ENCODE results near the gene POTEF. TPM values are rescaled to one million over a fixed set of nuclear protein-coding genes. Genes with fewer than 3 reads are reported as not detected.
A peak's percentile ranks its signal among the peaks of the same experiment; 100 is the strongest.
"Not testable (repeated sequence)": the region's sequence is repeated elsewhere in the genome, so short reads cannot be mapped to it uniquely, and the experiment has no call there.

The POTEF gene
- total RNA-seq, 2 donors from 2014 or later: not detected

- peak; percentile 41 for DNase-seq (ENCODE audit: low spot score)
- intact Hi-C loops (cut with DNase I): not testable (repeated sequence)
Observed at GRCh38 chr2:130154423-130154770, 25.4 kb upstream of the POTEF start.

GRCh38 chr2:130153721-130154422 is 24.9 kb upstream of the POTEF start:
- intact Hi-C loops (cut with DNase I): not testable (repeated sequence)
- peak; percentile 60 for DNase-seq (ENCODE audit: low spot score)

GRCh38 chr2:130152816-130153595 is 24.0 kb upstream of the POTEF start:
- DNase-seq (ENCODE audit: low spot score): peak; percentile 64
- intact Hi-C loops (cut with DNase I): no loop called here

GRCh38 chr2:130152136-130152815 is 23.3 kb upstream of the POTEF start:
- DNase-seq (ENCODE audit: low spot score): peak; percentile 71
- intact Hi-C loops (cut with DNase I): not testable (repeated sequence)

GRCh38 chr2:130151145-130151512 is 22.1 kb upstream of the POTEF start:
- intact Hi-C loops (cut with DNase I): not testable (repeated sequence)
- DNase-seq (ENCODE audit: low spot score): peak; percentile 40

GRCh38 chr2:130150181-130151144 is 21.4 kb upstream of the POTEF start:
- intact Hi-C loops (cut with DNase I): no loop called here
- DNase-seq (ENCODE audit: low spot score): peak; percentile 51

GRCh38 chr2:130148515-130148914 is 19.5 kb upstream of the POTEF start:
- peak; percentile 5 for DNase-seq (ENCODE audit: low spot score)
- intact Hi-C loops (cut with DNase I): not testable (repeated sequence)

GRCh38 chr2:130145006-130145414 is 16.0 kb upstream of the POTEF start, which contains the start of gene CCDC74B:
Gene CCDC74B (minus strand): TSS chr2:130145112. CDS start chr2:130144996, 116 bp downstream.
- peak; percentile 76 for DNase-seq (ENCODE audit: low spot score)
- intact Hi-C loops (cut with DNase I): not testable (repeated sequence)

- DNase-seq (ENCODE audit: low spot score): peak; percentile 48
- intact Hi-C loops (cut with DNase I): not testable (repeated sequence)
Observed at GRCh38 chr2:130143266-130144039, 14.4 kb upstream of the POTEF start.

- DNase-seq (ENCODE audit: low spot score): peak; percentile 47
- intact Hi-C loops (cut with DNase I): not testable (repeated sequence)
Observed at GRCh38 chr2:130142396-130143265, 13.6 kb upstream of the POTEF start.

GRCh38 chr2:130141645-130142370 is 12.8 kb upstream of the POTEF start:
- intact Hi-C loops (cut with DNase I): not testable (repeated sequence)
- peak; percentile 32 for DNase-seq (ENCODE audit: low spot score)

- intact Hi-C loops (cut with DNase I); DNase-seq (ENCODE audit: low spot score): not testable (repeated sequence)
Observed at GRCh38 chr2:130141002-130141401, 12.0 kb upstream of the POTEF start.

- peak; percentile 53 for DNase-seq (ENCODE audit: low spot score)
- intact Hi-C loops (cut with DNase I): not testable (repeated sequence)
Observed at GRCh38 chr2:130140516-130140915, 11.5 kb upstream of the POTEF start.

- DNase-seq (ENCODE audit: low spot score): peak; percentile 76
- intact Hi-C loops (cut with DNase I): not testable (repeated sequence)
Observed at GRCh38 chr2:130139331-130140280, 10.6 kb upstream of the POTEF start.

- peak; percentile 58 for DNase-seq (ENCODE audit: low spot score)
- intact Hi-C loops (cut with DNase I): not testable (repeated sequence)
Observed at GRCh38 chr2:130138841-130139251, 9.8 kb upstream of the POTEF start.

Measured in posterior vena cava (tissue), 2 donors.